CD4-positive, alpha-beta memory T cell (primary cell): ENCODE data around the gene ETDA. TPM values are rescaled to one million over a fixed set of nuclear protein-coding genes. Genes with fewer than 3 reads are reported as not detected.
A peak's percentile ranks its signal among the peaks of the same experiment; 100 is the strongest.

Source experiments
- CTCF ChIA-PET: fragments of 350-600 bp; sonication (Branson Sonifier 250); formaldehyde crosslinking; loops from one replicate; lab custom pipeline; 2021; ENCODE audit warnings: inconsistent platforms; ENCODE audit not compliant: partially characterized antibody; lab: Charles Lee
- POLR2A ChIA-PET: fragments of 350-600 bp; sonication (Branson Sonifier 250); formaldehyde crosslinking; loops from one replicate; lab custom pipeline; 2021; ENCODE audit not compliant: partially characterized antibody; lab: Charles Lee
- DNase-seq, 5 donors: peaks; one replicate each; pipeline versions ENCODE4 v3.0.0 to v3.0.0-alpha.2; 2020 to 2022; ENCODE audit warnings: mixed read lengths in 1 of 5
- H3K27ac ChIP-seq: one replicate; pipeline ENCODE4 v1.7.0; 2013; ENCODE audit warnings: low read depth, low read length
- H3K27me3 ChIP-seq: 2 replicates; pipeline ENCODE4 v1.7.0; 2013; ENCODE audit warnings: mild to moderate bottlenecking, low read length, moderate library complexity; ENCODE audit not compliant: insufficient read depth
- H3K36me3 ChIP-seq: 2 replicates; pipeline ENCODE4 v1.7.0; 2013; ENCODE audit warnings: mild to moderate bottlenecking, low read length, moderate library complexity; ENCODE audit not compliant: insufficient read depth
- H3K4me1 ChIP-seq: 2 replicates; pipeline ENCODE4 v1.7.0; 2013; ENCODE audit warnings: mild to moderate bottlenecking, low read length, moderate library complexity; ENCODE audit not compliant: insufficient read depth
- H3K4me3 ChIP-seq, 2 donors: one replicate each; pipeline ENCODE4 v1.7.0; 2013; ENCODE audit warnings: low read length in 2 of 2, mild to moderate bottlenecking in 1 of 2
- H3K9me3 ChIP-seq, 2 donors: one replicate each; pipeline ENCODE4 v1.7.0; 2013; ENCODE audit warnings: low read length in 2 of 2, control low read depth in 1 of 2; ENCODE audit not compliant: control insufficient read depth in 1 of 2
- H3K27ac Mint-ChIP-seq, 7 donors: one replicate each; pipeline ENCODE4 v1.8.0; 2020 to 2021; ENCODE audit warnings: mixed read lengths in 7 of 7, mild to moderate bottlenecking in 6 of 7, inconsistent platforms in 3 of 7, moderate library complexity in 3 of 7
- H3K27me3 Mint-ChIP-seq, 2 donors: one replicate each; pipeline ENCODE4 v1.8.0; 2020 to 2021; ENCODE audit warnings: mixed read lengths in 2 of 2
- H3K36me3 Mint-ChIP-seq, 2 donors: one replicate each; pipeline ENCODE4 v1.8.0; 2020 to 2021; ENCODE audit warnings: mixed read lengths in 2 of 2, inconsistent platforms in 1 of 2, mild to moderate bottlenecking in 1 of 2
- H3K4me1 Mint-ChIP-seq, 4 donors: one replicate each; pipeline ENCODE4 v1.8.0; 2020 to 2021; ENCODE audit warnings: mixed read lengths in 4 of 4, mild to moderate bottlenecking in 1 of 4
- H3K4me3 Mint-ChIP-seq, 8 donors: one replicate each; pipeline ENCODE4 v1.8.0; 2020 to 2021; ENCODE audit warnings: mixed read lengths in 8 of 8, mild to moderate bottlenecking in 7 of 8, moderate library complexity in 6 of 8, inconsistent platforms in 3 of 8
- H3K9me3 Mint-ChIP-seq, 8 donors: one replicate each; pipeline ENCODE4 v1.8.0; 2020 to 2021; ENCODE audit warnings: mixed read lengths in 8 of 8, mild to moderate bottlenecking in 5 of 8, inconsistent platforms in 3 of 8, moderate library complexity in 1 of 8
- intact Hi-C: fragments of 100-400 bp; cut with micrococcal nuclease; formaldehyde crosslinking; loops from one replicate; pipeline ENCODE4 v1.15.1; 2023
- polyA plus RNA-seq, 2 donors: library from polyadenylated mRNA; unstranded; fragments of 300-500 nt; fragmentation: Illumina TruSeq; gene quantifications; one replicate each; pipeline ENCODE4 v1.2.3, GENCODE V29; 2021
- total RNA-seq, 2 experiments: library from RNA; stranded (reverse); gene quantifications; one replicate each; pipeline ENCODE4 v1.2.3, GENCODE V29; 2021

ETDA gene
- total and polyA plus RNA-seq, 4 experiments from 2014 or later: not detected

DNA sequence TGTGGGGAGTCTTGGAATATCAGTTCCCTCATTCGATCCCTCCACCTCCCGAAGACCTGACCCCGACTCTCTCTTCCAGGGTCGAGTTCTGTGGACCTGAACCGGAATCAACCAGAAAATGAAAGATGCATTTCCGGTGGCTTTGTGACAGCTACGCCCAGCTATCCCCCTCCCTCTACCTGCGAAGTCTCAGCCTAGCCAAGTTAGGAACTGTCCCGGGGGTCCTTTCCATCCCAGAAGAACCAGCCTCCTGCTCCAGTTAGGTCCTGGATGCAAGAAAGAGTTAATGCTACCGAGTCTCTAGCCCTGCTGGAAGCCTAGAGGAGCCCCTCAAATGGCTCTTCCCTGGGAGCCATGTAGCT is 44.1 kb downstream of the ETDA start:
- Histone ChIP-seq H3K4me3 (peak overlapping the region; percentile 29 to 57), H3K4me1 (peaks cover 20% of the 10 kb centered on the region), H3K36me3 (no peaks in the 10 kb centered on the region), H3K27ac (peak overlapping the region; percentile 44), H3K9me3 (peaks cover 0 to 3% of the 10 kb centered on the region in 2 donors), H3K27me3 (no peaks in the 10 kb centered on the region)
- intact Hi-C loops: loop anchor here (2.0 to 5.0 kb wide), 2 partner anchors 126 to 181 kb away; partner anchors contain the start of gene SMIM10L2A
- Mint-ChIP-seq H3K9me3 (peaks cover 0 to 3% (median 2%) of the 10 kb centered on the region in 8 donors), H3K27me3 (no peaks in the 10 kb centered on the region), H3K4me1 (peaks cover 10 to 20% (median 13%) of the 10 kb centered on the region in 4 donors), H3K36me3 (peaks cover 14 to 26% of the 10 kb centered on the region in 2 donors), H3K27ac (peak overlapping the region; percentile 86 to 96 (median 91)), H3K4me3 (peak overlapping the region; percentile 91 to 95 (median 93))
- POLR2A ChIA-PET: interaction anchor here (1.6 kb wide), 1 partner anchor 126 kb away, joined by 4 read pairs; the partner anchor contains the start of gene SMIM10L2A
- CTCF ChIA-PET: interaction anchor here (0.9 kb wide), 1 partner anchor 8 kb away, joined by 3 read pairs; no protein-coding TSS in a partner anchor
- no peak for DNase-seq

DNA sequence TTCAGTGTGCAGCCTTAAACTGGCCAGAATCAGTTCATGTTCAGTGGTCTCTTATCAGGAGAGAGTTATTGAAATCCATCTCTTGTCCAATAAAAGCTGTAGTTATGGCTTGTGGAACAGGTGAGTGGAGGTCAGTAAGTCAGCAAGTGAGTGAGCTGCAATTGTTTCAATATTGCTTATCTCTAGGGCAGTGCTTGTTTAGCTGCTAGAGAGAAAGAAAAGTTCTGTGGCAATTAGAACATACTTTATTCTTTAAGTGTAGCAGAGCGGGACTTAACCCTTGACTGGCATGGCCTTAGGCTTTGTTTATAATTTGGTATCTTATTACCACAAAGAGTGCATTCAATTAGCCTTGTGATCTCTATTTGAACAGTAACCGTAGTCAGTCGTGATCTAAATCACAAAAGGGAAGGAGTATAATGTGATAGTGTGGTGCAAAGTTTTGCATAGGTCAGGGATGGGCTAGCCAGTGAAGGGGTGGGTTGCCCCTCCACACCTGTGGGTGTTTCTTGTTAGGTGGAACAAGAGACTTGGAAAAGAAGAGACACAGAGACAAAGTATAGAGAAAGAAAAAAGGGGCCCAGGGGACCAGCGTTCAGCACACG is 50.5 kb downstream of the ETDA start:
- POLR2A ChIA-PET: no interaction called here
- no peaks in the 10 kb centered on the region for H3K27me3 ChIP-seq
- no peak for DNase-seq
- no peaks in the 10 kb centered on the region for H3K36me3 ChIP-seq
- H3K4me1 Mint-ChIP-seq: peaks cover 0 to 5% (median 3%) of the 10 kb centered on the region in 4 donors
- no peak overlapping the region for H3K4me3 Mint-ChIP-seq
- no peak overlapping the region for H3K27ac ChIP-seq
- H3K36me3 Mint-ChIP-seq: no peaks in the 10 kb centered on the region
- no peaks in the 10 kb centered on the region for H3K9me3 ChIP-seq
- H3K9me3 Mint-ChIP-seq: peaks cover 0 to 2% (median 0%) of the 10 kb centered on the region in 8 donors
- CTCF ChIA-PET: no interaction called here
- H3K4me3 ChIP-seq: no peak overlapping the region
- H3K27ac Mint-ChIP-seq: no peak overlapping the region
- intact Hi-C loops: no loop called here
- H3K4me1 ChIP-seq: no peaks in the 10 kb centered on the region
- no peaks in the 10 kb centered on the region for H3K27me3 Mint-ChIP-seq

Other genes with a start within 250 kb of the ETDA start
- gene RTL8B, start 229.5 kb upstream of the ETDA start, total RNA-seq: under 1 TPM; 0.38 to 0.64 TPM
- gene RTL8B, start 229.5 kb upstream of the ETDA start, polyA plus RNA-seq: under 1 TPM; 0.11 to 0.35 TPM
- gene RTL8C, start 219.7 kb upstream of the ETDA start, total RNA-seq: 10 to 100 TPM; 18.5 to 21.0 TPM
- 10 to 100 TPM; 19.4 to 29.2 TPM for gene RTL8C, start 219.7 kb upstream of the ETDA start, polyA plus RNA-seq
- gene RTL8A, start 199.9 kb upstream of the ETDA start, total RNA-seq: 10 to 100 TPM; 15.6 to 15.9 TPM
- gene RTL8A, start 199.9 kb upstream of the ETDA start, polyA plus RNA-seq: 10 to 100 TPM; 12.0 to 30.1 TPM
- gene SMIM10L2B, start 153.3 kb upstream of the ETDA start, total RNA-seq: under 1 TPM; 0.53 to 0.58 TPM
- under 1 TPM in 1 of 2 donors, not detected in 1; 0.49 TPM for gene SMIM10L2B, start 153.3 kb upstream of the ETDA start, polyA plus RNA-seq
- not detected for gene ETDB, start 131.5 kb upstream of the ETDA start, total RNA-seq
- gene ETDB, start 131.5 kb upstream of the ETDA start, polyA plus RNA-seq: not detected
- gene CT55, start 80.7 kb upstream of the ETDA start, total RNA-seq: not detected
- not detected for gene CT55, start 80.7 kb upstream of the ETDA start, polyA plus RNA-seq
- gene ETDC, start 57.4 kb downstream of the ETDA start, total RNA-seq: not detected
- not detected for gene ETDC, start 57.4 kb downstream of the ETDA start, polyA plus RNA-seq
- gene ZNF75D, start 92.0 kb downstream of the ETDA start, total RNA-seq: 10 to 100 TPM; 20.3 to 22.7 TPM
- 1 to 10 TPM; 7.4 to 9.0 TPM for gene ZNF75D, start 92.0 kb downstream of the ETDA start, polyA plus RNA-seq
- 1 to 10 TPM; 8.9 to 9.5 TPM for gene ZNF449, start 92.7 kb downstream of the ETDA start, total RNA-seq
- 1 to 10 TPM; 2.5 to 3.2 TPM for gene ZNF449, start 92.7 kb downstream of the ETDA start, polyA plus RNA-seq
- gene SMIM10L2A, start 169.9 kb downstream of the ETDA start, total RNA-seq: 1 to 10 TPM; 2.8 to 3.1 TPM
- under 1 TPM; 0.06 to 0.25 TPM for gene SMIM10L2A, start 169.9 kb downstream of the ETDA start, polyA plus RNA-seq